ENCODE data around the gene ESRRA. TPM values are rescaled to one million over a fixed set of nuclear protein-coding genes. Genes with fewer than 3 reads are reported as not detected.

ESRRA gene
- polyA plus RNA-seq, 1 donor from 2014 or later: 29.0 TPM

- Histone ChIP-seq H3K9ac (ENCODE audit: low read length) (no peak overlapping the region), H4K20me1 (ENCODE audit: insufficient read depth) (no peaks in the 10 kb centered on the region), H3K27me3 (ENCODE audit: insufficient read depth, low read depth, low read length) (no peaks in the 10 kb centered on the region), H3K9me2 (ENCODE audit: insufficient read depth, low read length) (no peaks in the 10 kb centered on the region), H3K4me3 (ENCODE audit: low read length) (no peak overlapping the region), H3F3A (ENCODE audit: insufficient read depth, low read length, poor library complexity, severe bottlenecking) (no peaks in the 10 kb centered on the region), H2AFZ (ENCODE audit: low read depth, low read length) (no peak overlapping the region), H3K36me3 (ENCODE audit: insufficient read depth, low read length) (no peaks in the 10 kb centered on the region), H3K79me2 (replicated peaks; ENCODE audit: insufficient read depth, low read length) (no peaks in the 10 kb centered on the region), H3K9me3 (ENCODE audit: low read length) (no peaks in the 10 kb centered on the region), H3K4me2 (ENCODE audit: low read length) (no peak overlapping the region), H3K27ac (ENCODE audit: low read length) (no peak overlapping the region)
- TF ChIP-seq, protein P1, sequence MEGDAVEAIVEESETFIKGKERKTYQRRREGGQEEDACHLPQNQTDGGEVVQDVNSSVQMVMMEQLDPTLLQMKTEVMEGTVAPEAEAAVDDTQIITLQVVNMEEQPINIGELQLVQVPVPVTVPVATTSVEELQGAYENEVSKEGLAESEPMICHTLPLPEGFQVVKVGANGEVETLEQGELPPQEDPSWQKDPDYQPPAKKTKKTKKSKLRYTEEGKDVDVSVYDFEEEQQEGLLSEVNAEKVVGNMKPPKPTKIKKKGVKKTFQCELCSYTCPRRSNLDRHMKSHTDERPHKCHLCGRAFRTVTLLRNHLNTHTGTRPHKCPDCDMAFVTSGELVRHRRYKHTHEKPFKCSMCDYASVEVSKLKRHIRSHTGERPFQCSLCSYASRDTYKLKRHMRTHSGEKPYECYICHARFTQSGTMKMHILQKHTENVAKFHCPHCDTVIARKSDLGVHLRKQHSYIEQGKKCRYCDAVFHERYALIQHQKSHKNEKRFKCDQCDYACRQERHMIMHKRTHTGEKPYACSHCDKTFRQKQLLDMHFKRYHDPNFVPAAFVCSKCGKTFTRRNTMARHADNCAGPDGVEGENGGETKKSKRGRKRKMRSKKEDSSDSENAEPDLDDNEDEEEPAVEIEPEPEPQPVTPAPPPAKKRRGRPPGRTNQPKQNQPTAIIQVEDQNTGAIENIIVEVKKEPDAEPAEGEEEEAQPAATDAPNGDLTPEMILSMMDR (IDR thresholded peaks at IDR 0.05; ENCODE audit: poor library complexity, severe bottlenecking): no peak
- TF ChIP-seq, protein P2, sequence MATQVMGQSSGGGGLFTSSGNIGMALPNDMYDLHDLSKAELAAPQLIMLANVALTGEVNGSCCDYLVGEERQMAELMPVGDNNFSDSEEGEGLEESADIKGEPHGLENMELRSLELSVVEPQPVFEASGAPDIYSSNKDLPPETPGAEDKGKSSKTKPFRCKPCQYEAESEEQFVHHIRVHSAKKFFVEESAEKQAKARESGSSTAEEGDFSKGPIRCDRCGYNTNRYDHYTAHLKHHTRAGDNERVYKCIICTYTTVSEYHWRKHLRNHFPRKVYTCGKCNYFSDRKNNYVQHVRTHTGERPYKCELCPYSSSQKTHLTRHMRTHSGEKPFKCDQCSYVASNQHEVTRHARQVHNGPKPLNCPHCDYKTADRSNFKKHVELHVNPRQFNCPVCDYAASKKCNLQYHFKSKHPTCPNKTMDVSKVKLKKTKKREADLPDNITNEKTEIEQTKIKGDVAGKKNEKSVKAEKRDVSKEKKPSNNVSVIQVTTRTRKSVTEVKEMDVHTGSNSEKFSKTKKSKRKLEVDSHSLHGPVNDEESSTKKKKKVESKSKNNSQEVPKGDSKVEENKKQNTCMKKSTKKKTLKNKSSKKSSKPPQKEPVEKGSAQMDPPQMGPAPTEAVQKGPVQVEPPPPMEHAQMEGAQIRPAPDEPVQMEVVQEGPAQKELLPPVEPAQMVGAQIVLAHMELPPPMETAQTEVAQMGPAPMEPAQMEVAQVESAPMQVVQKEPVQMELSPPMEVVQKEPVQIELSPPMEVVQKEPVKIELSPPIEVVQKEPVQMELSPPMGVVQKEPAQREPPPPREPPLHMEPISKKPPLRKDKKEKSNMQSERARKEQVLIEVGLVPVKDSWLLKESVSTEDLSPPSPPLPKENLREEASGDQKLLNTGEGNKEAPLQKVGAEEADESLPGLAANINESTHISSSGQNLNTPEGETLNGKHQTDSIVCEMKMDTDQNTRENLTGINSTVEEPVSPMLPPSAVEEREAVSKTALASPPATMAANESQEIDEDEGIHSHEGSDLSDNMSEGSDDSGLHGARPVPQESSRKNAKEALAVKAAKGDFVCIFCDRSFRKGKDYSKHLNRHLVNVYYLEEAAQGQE (IDR thresholded peaks at IDR 0.05; ENCODE audit: borderline replicate concordance): no peak
- TF ChIP-seq TAF1 (IDR thresholded peaks at IDR 0.05; ENCODE audit: low read depth) (no peak), MXI1 (conservative IDR thresholded peaks at IDR 0.05; ENCODE audit: poor library complexity, severe bottlenecking) (no peak), SMC3 (conservative IDR thresholded peaks at IDR 0.05; ENCODE audit: poor library complexity) (no peak), RAD21 (conservative IDR thresholded peaks at IDR 0.05) (no peak), EP300 (conservative IDR thresholded peaks at IDR 0.05; ENCODE audit: poor library complexity, severe bottlenecking) (no peak), POLR2AphosphoS5 (IDR thresholded peaks at IDR 0.05) (no peak), EZH2 (IDR thresholded peaks at IDR 0.05; ENCODE audit: borderline replicate concordance, insufficient read depth, low read length, poor library complexity, severe bottlenecking) (no peak)
Observed at GRCh38 chr11:64327993-64328392, 22.7 kb downstream of the ESRRA start.

DNA sequence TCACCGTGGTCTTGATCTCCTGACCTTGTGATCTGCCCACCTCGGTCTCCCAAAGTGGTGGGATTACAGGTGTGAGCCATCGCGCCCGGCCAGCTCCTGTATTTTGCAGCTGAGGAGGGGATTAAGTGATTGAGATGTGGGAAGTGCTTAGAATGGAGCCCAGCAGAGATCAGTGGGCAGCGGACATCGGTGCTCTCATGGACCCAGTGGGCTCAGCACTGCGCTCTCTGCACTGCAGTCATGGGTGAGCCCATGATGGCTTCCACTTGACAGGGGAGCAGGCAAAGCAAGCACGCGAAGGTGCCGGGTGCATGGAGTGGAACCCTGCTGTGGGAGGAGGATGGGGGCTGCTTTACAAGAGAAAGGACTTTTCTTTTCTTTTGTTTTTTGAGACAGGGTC lies 25.6 kb downstream of the ESRRA start:
- H3K27ac ChIP-seq (ENCODE audit: low read length): no peak overlapping the region
- no peaks in the 10 kb centered on the region for H3F3A ChIP-seq (ENCODE audit: insufficient read depth, low read length, poor library complexity, severe bottlenecking)
- H3K9me2 ChIP-seq (ENCODE audit: insufficient read depth, low read length): no peaks in the 10 kb centered on the region
- no peak overlapping the region for H2AFZ ChIP-seq (ENCODE audit: low read depth, low read length)
- H3K79me2 ChIP-seq (replicated peaks; ENCODE audit: insufficient read depth, low read length): no peaks in the 10 kb centered on the region
- no peaks in the 10 kb centered on the region for H3K36me3 ChIP-seq (ENCODE audit: insufficient read depth, low read length)
- no peak overlapping the region for H3K4me3 ChIP-seq (ENCODE audit: low read length)
- TF ChIP-seq EZH2 (IDR thresholded peaks at IDR 0.05; ENCODE audit: borderline replicate concordance, insufficient read depth, low read length, poor library complexity, severe bottlenecking) (no peak), EP300 (conservative IDR thresholded peaks at IDR 0.05; ENCODE audit: poor library complexity, severe bottlenecking) (no peak)
- TF ChIP-seq, protein P1 (IDR thresholded peaks at IDR 0.05; ENCODE audit: poor library complexity, severe bottlenecking): no peak
- no peak overlapping the region for H3K9ac ChIP-seq (ENCODE audit: low read length)
- H3K27me3 ChIP-seq (ENCODE audit: insufficient read depth, low read depth, low read length): no peaks in the 10 kb centered on the region
- H3K4me2 ChIP-seq (ENCODE audit: low read length): no peak overlapping the region
- H3K9me3 ChIP-seq (ENCODE audit: low read length): no peaks in the 10 kb centered on the region
- H4K20me1 ChIP-seq (ENCODE audit: insufficient read depth): no peaks in the 10 kb centered on the region
